ENCODE measurements around the gene MEIS1.

GRCh38 chr2:66547118-66547517, 112.2 kb downstream of the MEIS1 start:
- TF ChIP-seq EZH2 (IDR thresholded peaks at IDR 0.05; ENCODE audit: low read length, missing control alignments) (no peak), CTCF (conservative IDR thresholded peaks at IDR 0.05 in 1 of 2, IDR thresholded peaks at IDR 0.05 in 1 of 2; ENCODE audit: low read depth in 1 of 2, low read length in 2 of 2) (no peak)
